BE2C (cell line): Measurements from ENCODE around the gene C1R.
A peak's percentile ranks its signal among the peaks of the same experiment; 100 is the strongest.

Experiments used
- DNase-seq: peaks from one replicate; pipeline ENCODE4 v3.0.0-alpha.2; 2020
- H3K27me3 ChIP-seq: fragments of 250-450 bp; sonication (Bioruptor Pico); 2 replicates; pipeline ENCODE4 v1.5.1; 2020; ENCODE audit warnings: mild to moderate bottlenecking
- H3K36me3 ChIP-seq: fragments of 250-450 bp; sonication (Bioruptor Pico); 2 replicates; pipeline ENCODE4 v1.5.1; 2020; ENCODE audit warnings: mild to moderate bottlenecking
- H3K4me1 ChIP-seq: fragments of 250-450 bp; sonication (Bioruptor Pico); 2 replicates; pipeline ENCODE4 v1.5.1; 2020
- H3K4me3 ChIP-seq: 2 replicates; pipeline ENCODE4 v1.5.1; 2011; ENCODE audit warnings: low read depth, low read length
- H3K9me3 ChIP-seq: fragments of 250-450 bp; sonication (Bioruptor Pico); 2 replicates; pipeline ENCODE4 v1.5.1; 2020
- CTCF ChIP-seq: IDR thresholded peaks from 2 replicates; pipeline ENCODE4 v1.5.1; 2012; ENCODE audit warnings: mild to moderate bottlenecking, low read depth, low read length

Gene C1R

GRCh38 chr12:7064516-7064915 lies 27.7 kb downstream of the C1R start:
- no peak overlapping the region for H3K4me3 ChIP-seq
- no peak for TF ChIP-seq CTCF
- DNase-seq, result no peak

GRCh38 chr12:7061596-7061995 lies 30.6 kb downstream of the C1R start:
- Histone ChIP-seq H3K9me3 (no peaks in the 10 kb centered on the region), H3K4me3 (no peak overlapping the region), H3K36me3 (no peaks in the 10 kb centered on the region), H3K27me3 (peaks cover 47% of the 10 kb centered on the region), H3K4me1 (no peaks in the 10 kb centered on the region)
- no peak for TF ChIP-seq CTCF
- DNase-seq, result no peak

More at GRCh38 chr12:7064516-7064915, 27.7 kb downstream of the C1R start:
- Histone ChIP-seq H3K9me3 (no peaks in the 10 kb centered on the region), H3K27me3 (peaks cover 66% of the 10 kb centered on the region), H3K36me3 (no peaks in the 10 kb centered on the region), H3K4me1 (no peaks in the 10 kb centered on the region)

GRCh38 chr12:7061138-7061537 lies 31.1 kb downstream of the C1R start:
- no peak for TF ChIP-seq CTCF
- no peaks in the 10 kb centered on the region for H3K9me3 ChIP-seq
- no peaks in the 10 kb centered on the region for H3K36me3 ChIP-seq
- H3K4me3 ChIP-seq, result no peak overlapping the region
- H3K27me3 ChIP-seq, result peaks cover 43% of the 10 kb centered on the region
- no peaks in the 10 kb centered on the region for H3K4me1 ChIP-seq
- no peak for DNase-seq

GRCh38 chr12:7060353-7060954 lies 31.8 kb downstream of the C1R start, which contains the start of gene C1S:
Gene C1S, plus strand, starts transcription at chr12:7060718. Its CDS starts 1,195 bp downstream, at chr12:7061913.
- Histone ChIP-seq H3K4me1 (no peaks in the 10 kb centered on the region), H3K9me3 (no peaks in the 10 kb centered on the region)
- peak; percentile 43 for TF ChIP-seq CTCF

GRCh38 chr12:7059780-7060179 lies 32.5 kb downstream of the C1R start:
- Histone ChIP-seq H3K9me3 (no peaks in the 10 kb centered on the region), H3K4me1 (no peaks in the 10 kb centered on the region), H3K36me3 (no peaks in the 10 kb centered on the region), H3K4me3 (no peak overlapping the region), H3K27me3 (peaks cover 40% of the 10 kb centered on the region)
- no peak for TF ChIP-seq CTCF
- DNase-seq, result no peak

More at GRCh38 chr12:7060353-7060954, 31.8 kb downstream of the C1R start, which contains the start of gene C1S:
- H3K4me3 ChIP-seq, result no peak within 1 kb of the TSS
- peaks cover 39% of the 10 kb centered on the region for H3K27me3 ChIP-seq
- H3K36me3 ChIP-seq, result no peaks in the 10 kb centered on the region
- peak; percentile 28 for DNase-seq

GRCh38 chr12:7058850-7059395 lies 33.3 kb downstream of the C1R start:
- Histone ChIP-seq H3K4me3 (no peak overlapping the region), H3K36me3 (no peaks in the 10 kb centered on the region), H3K9me3 (no peaks in the 10 kb centered on the region), H3K27me3 (peaks cover 46% of the 10 kb centered on the region), H3K4me1 (no peaks in the 10 kb centered on the region)
- no peak for TF ChIP-seq CTCF
- DNase-seq, result no peak
